Smooth muscle cell (in vitro differentiated cells): Measurements from ENCODE around the gene TCF12. TPM values are rescaled to one million over a fixed set of nuclear protein-coding genes. Genes with fewer than 3 reads are reported as not detected.
A peak's percentile ranks its signal among the peaks of the same experiment; 100 is the strongest.
"Not testable (repeated sequence)": the region's sequence is repeated elsewhere in the genome, so short reads cannot be mapped to it uniquely, and the experiment has no call there.

ENCODE experiments used
- DNase-seq: peaks from one replicate; lab custom pipeline; 2025; ENCODE audit not compliant: unreplicated experiment; lab: John Stamatoyannopoulos, UW
- H2AFZ ChIP-seq: fragments of 200-600 bp; sonication (generic); 2 replicates; pipeline ENCODE4 v1.6.0; 2016; ENCODE audit warnings: antibody characterized with exemption, low read depth, mild to moderate bottlenecking
- H3F3A ChIP-seq: fragments of 200-600 bp; sonication (generic); 2 replicates; pipeline ENCODE4 v1.6.0; 2017; ENCODE audit warnings: antibody characterized with exemption, low read depth
- H3K27ac ChIP-seq: fragments of 200-600 bp; sonication (generic); 2 replicates; pipeline ENCODE4 v1.5.1; 2016; ENCODE audit warnings: low read depth, mild to moderate bottlenecking
- H3K27me3 ChIP-seq: fragments of 200-600 bp; sonication (generic); 2 replicates; pipeline ENCODE4 v1.6.1; 2016; ENCODE audit warnings: low read depth, mild to moderate bottlenecking
- H3K36me3 ChIP-seq: fragments of 200-600 bp; sonication (generic); 2 replicates; pipeline ENCODE4 v1.5.1; 2016; ENCODE audit warnings: low read depth
- H3K4me1 ChIP-seq: fragments of 200-600 bp; sonication (generic); 2 replicates; pipeline ENCODE4 v1.5.1; 2016; ENCODE audit warnings: low read depth
- H3K4me2 ChIP-seq: fragments of 200-600 bp; sonication (generic); 2 replicates; pipeline ENCODE4 v1.6.0; 2016; ENCODE audit warnings: mild to moderate bottlenecking
- H3K4me3 ChIP-seq: fragments of 200-600 bp; sonication (generic); 2 replicates; pipeline ENCODE4 v1.5.1; 2016; ENCODE audit warnings: mild to moderate bottlenecking
- H3K79me2 ChIP-seq: fragments of 200-600 bp; sonication (generic); 2 replicates; pipeline ENCODE4 v1.6.0; 2016; ENCODE audit warnings: low read depth, mild to moderate bottlenecking
- H3K9ac ChIP-seq: fragments of 200-600 bp; sonication (generic); 2 replicates; pipeline ENCODE4 v1.6.0; 2016; ENCODE audit warnings: low read depth
- H3K9me3 ChIP-seq: fragments of 200-600 bp; sonication (generic); replicated peaks from 2 replicates; pipeline ENCODE4 v1.5.1; 2016; ENCODE audit warnings: low read depth
- H4K20me1 ChIP-seq: fragments of 200-600 bp; sonication (generic); 2 replicates; pipeline ENCODE4 v1.6.0; 2016; ENCODE audit warnings: low read depth
- WGBS: methylation state at CpG from one replicate; pipeline ENCODE4 v1.1.7; 2016; ENCODE audit warnings: low lambda C conversion rate; 5-methylcytosine and 5-hydroxymethylcytosine counted together
- polyA plus RNA-seq: library from polyadenylated mRNA; unstranded; fragments of >200 nt; fragmentation: Nextera tagmentation; extraction: Ambion mirVana; gene quantifications from 2 replicates; pipeline ENCODE4 v1.2.1, GENCODE V29; 2016
- total RNA-seq: library from RNA; depleted of rRNA; stranded (reverse); fragments of >200 nt; gene quantifications from 2 replicates; pipeline ENCODE4 v1.2.3, GENCODE V29; 2014
- TF ChIP-seq, protein P1 (sequence below): fragments of 200-600 bp; sonication (generic); IDR thresholded peaks from 2 replicates; pipeline ENCODE4 v1.5.1; 2017; ENCODE audit warnings: borderline replicate concordance, mild to moderate bottlenecking, antibody characterized with exemption; ENCODE audit not compliant: insufficient read depth, poor library complexity, severe bottlenecking

Gene TCF12
- total and polyA plus RNA-seq, 2 experiments from 2014 or later, result 54.1 to 302 TPM

GRCh38 chr15:57160823-57161560 is 242.5 kb downstream of the TCF12 start:
- TF ChIP-seq, protein P1, sequence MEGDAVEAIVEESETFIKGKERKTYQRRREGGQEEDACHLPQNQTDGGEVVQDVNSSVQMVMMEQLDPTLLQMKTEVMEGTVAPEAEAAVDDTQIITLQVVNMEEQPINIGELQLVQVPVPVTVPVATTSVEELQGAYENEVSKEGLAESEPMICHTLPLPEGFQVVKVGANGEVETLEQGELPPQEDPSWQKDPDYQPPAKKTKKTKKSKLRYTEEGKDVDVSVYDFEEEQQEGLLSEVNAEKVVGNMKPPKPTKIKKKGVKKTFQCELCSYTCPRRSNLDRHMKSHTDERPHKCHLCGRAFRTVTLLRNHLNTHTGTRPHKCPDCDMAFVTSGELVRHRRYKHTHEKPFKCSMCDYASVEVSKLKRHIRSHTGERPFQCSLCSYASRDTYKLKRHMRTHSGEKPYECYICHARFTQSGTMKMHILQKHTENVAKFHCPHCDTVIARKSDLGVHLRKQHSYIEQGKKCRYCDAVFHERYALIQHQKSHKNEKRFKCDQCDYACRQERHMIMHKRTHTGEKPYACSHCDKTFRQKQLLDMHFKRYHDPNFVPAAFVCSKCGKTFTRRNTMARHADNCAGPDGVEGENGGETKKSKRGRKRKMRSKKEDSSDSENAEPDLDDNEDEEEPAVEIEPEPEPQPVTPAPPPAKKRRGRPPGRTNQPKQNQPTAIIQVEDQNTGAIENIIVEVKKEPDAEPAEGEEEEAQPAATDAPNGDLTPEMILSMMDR, result no peak
- H3K4me1 ChIP-seq, result no peaks in the 10 kb centered on the region
- H3K27me3 ChIP-seq, result no peaks in the 10 kb centered on the region
- no peaks in the 10 kb centered on the region for H3K9me3 ChIP-seq
- H2AFZ ChIP-seq, result no peak overlapping the region
- H3K4me2 ChIP-seq, result no peak overlapping the region
- H3K36me3 ChIP-seq, result no peaks in the 10 kb centered on the region
- H3K79me2 ChIP-seq, result peaks cover 20% of the 10 kb centered on the region
- peaks cover 23% of the 10 kb centered on the region for H4K20me1 ChIP-seq
- no peak overlapping the region for H3K9ac ChIP-seq
- H3K27ac ChIP-seq, result peak overlapping the region; percentile 71
- WGBS, result 38% methylated on average over 2 of the region's 2 CpGs
- no peaks in the 10 kb centered on the region for H3F3A ChIP-seq
- H3K4me3 ChIP-seq, result no peak overlapping the region
- DNase-seq, result no peak

GRCh38 chr15:57164251-57164650 is 245.8 kb downstream of the TCF12 start:
- not testable (repeated sequence) for DNase-seq, H3K9ac ChIP-seq, H3K4me1 ChIP-seq, H3K9me3 ChIP-seq, H3K27ac ChIP-seq, H3F3A ChIP-seq, H3K36me3 ChIP-seq, H3K4me3 ChIP-seq, H4K20me1 ChIP-seq, H3K27me3 ChIP-seq, H2AFZ ChIP-seq, H3K4me2 ChIP-seq
- 96% methylated on average over 7 of the region's 7 CpGs for WGBS
- H3K79me2 ChIP-seq, result peaks cover 13% of the 10 kb centered on the region

GRCh38 chr15:57165992-57166391 is 247.5 kb downstream of the TCF12 start:
- Histone ChIP-seq H3F3A (no peaks in the 10 kb centered on the region), H3K9me3 (no peaks in the 10 kb centered on the region), H3K27ac (peak overlapping the region; percentile 12), H2AFZ (no peak overlapping the region), H3K36me3 (peaks cover 1% of the 10 kb centered on the region), H4K20me1 (no peaks in the 10 kb centered on the region), H3K4me1 (no peaks in the 10 kb centered on the region), H3K9ac (no peak overlapping the region), H3K79me2 (peaks cover 13% of the 10 kb centered on the region), H3K4me3 (no peak overlapping the region), H3K4me2 (no peak overlapping the region), H3K27me3 (no peaks in the 10 kb centered on the region)
- no peak for DNase-seq
- WGBS, result 18% methylated on average over 2 of the region's 2 CpGs
- TF ChIP-seq, protein P1, result no peak

DNA sequence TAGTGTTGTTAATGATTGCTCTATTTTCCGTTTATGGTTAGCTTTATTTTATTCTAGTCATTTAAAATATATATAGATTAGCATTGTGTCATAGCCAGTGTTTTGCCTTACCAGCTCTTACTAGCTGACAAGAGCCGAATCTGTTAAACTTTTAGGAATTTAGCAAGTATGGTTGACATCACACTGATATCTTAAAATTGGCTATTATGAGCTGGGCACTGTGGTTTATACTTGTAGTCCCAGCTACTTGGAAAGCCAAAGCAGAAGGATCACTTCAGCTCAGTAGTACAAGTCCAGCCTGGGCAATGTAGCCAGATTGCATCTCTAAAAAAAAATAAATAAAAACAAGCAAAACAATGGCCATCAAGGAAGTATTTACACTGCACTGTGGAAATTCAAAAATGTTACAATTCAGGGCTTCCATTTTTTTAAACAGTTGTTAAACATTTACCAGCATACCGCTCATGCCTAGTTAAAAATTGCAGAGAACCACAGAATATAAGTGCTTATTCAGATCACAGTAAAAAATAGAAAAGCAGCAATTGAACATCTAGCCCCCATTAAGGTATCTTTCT is 249.5 kb downstream of the TCF12 start:
- no peak for DNase-seq
- TF ChIP-seq, protein P1, result no peak
- Histone ChIP-seq H4K20me1 (no peaks in the 10 kb centered on the region), H3K79me2 (peaks cover 6% of the 10 kb centered on the region), H3K4me1 (no peaks in the 10 kb centered on the region), H3K27me3 (no peaks in the 10 kb centered on the region), H3K9ac (no peak overlapping the region), H3K36me3 (peaks cover 6% of the 10 kb centered on the region), H3K27ac (no peak overlapping the region), H3K4me2 (no peak overlapping the region), H3F3A (no peaks in the 10 kb centered on the region), H3K4me3 (no peak overlapping the region), H3K9me3 (no peaks in the 10 kb centered on the region), H2AFZ (no peak overlapping the region)
- 72% methylated on average over 3 of the region's 3 CpGs for WGBS
